GM23338 (cell line): ENCODE data around the gene TXLNB. TPM values are rescaled to one million over a fixed set of nuclear protein-coding genes. Genes with fewer than 3 reads are reported as not detected.

Experiments
- ATAC-seq: fragments of 200-7000 bp; cut with Tn5 transposase; 3 replicates; pipeline ENCODE4 v1.9.1; 2020
- DNase-seq: peaks from one replicate; pipeline ENCODE4 v3.0.0-alpha.2; 2015; ENCODE audit warnings: low spot score
- H2AFZ ChIP-seq: fragments of 200-600 bp; sonication (generic); 2 replicates; pipeline ENCODE4 v1.8.0; 2016; ENCODE audit warnings: antibody characterized with exemption, mild to moderate bottlenecking, moderate library complexity
- H3F3A ChIP-seq: fragments of 200-600 bp; sonication (generic); replicated peaks from 2 replicates; pipeline ENCODE4 v1.8.0; 2017; ENCODE audit warnings: antibody characterized with exemption, mixed run types, low read depth
- H3K27ac ChIP-seq: fragments of 200-600 bp; sonication (generic); 2 replicates; pipeline ENCODE4 v1.6.1; 2016; ENCODE audit warnings: low read depth
- H3K27me3 ChIP-seq: fragments of 200-600 bp; sonication (generic); 2 replicates; pipeline ENCODE4 v1.8.0; 2016; ENCODE audit warnings: mild to moderate bottlenecking, mixed run types, moderate library complexity; ENCODE audit not compliant: insufficient read depth
- H3K36me3 ChIP-seq: fragments of 200-600 bp; sonication (generic); 2 replicates; pipeline ENCODE4 v1.8.0; 2016; ENCODE audit warnings: mild to moderate bottlenecking; ENCODE audit not compliant: insufficient read depth
- H3K4me1 ChIP-seq: fragments of 200-600 bp; sonication (generic); 2 replicates; pipeline ENCODE4 v1.8.0; 2016; ENCODE audit warnings: mild to moderate bottlenecking, moderate library complexity; ENCODE audit not compliant: insufficient read depth
- H3K4me2 ChIP-seq: fragments of 200-600 bp; sonication (generic); 2 replicates; pipeline ENCODE4 v1.7.1; 2017; ENCODE audit warnings: mixed run types
- H3K4me3 ChIP-seq: fragments of 200-600 bp; sonication (generic); 2 replicates; pipeline ENCODE4 v1.6.1; 2016; ENCODE audit warnings: mixed run types
- H3K79me2 ChIP-seq: fragments of 200-600 bp; sonication (generic); replicated peaks from 2 replicates; pipeline ENCODE4 v1.8.0; 2017; ENCODE audit warnings: mild to moderate bottlenecking; ENCODE audit not compliant: insufficient read depth
- H3K9me2 ChIP-seq: fragments of 200-600 bp; sonication (generic); 2 replicates; pipeline ENCODE4 v1.8.0; 2017; ENCODE audit not compliant: insufficient read depth
- H4K20me1 ChIP-seq: fragments of 200-600 bp; sonication (generic); replicated peaks from 2 replicates; pipeline ENCODE4 v1.8.0; 2017; ENCODE audit warnings: mild to moderate bottlenecking; ENCODE audit not compliant: insufficient read depth
- H3K27ac Mint-ChIP-seq: 2 replicates; pipeline ENCODE4 v1.8.0; 2020; ENCODE audit warnings: inconsistent platforms, mild to moderate bottlenecking, moderate library complexity, mixed read lengths
- H3K27me3 Mint-ChIP-seq: 3 replicates; pipeline ENCODE4 v1.8.0; 2022; ENCODE audit warnings: low read depth, mild to moderate bottlenecking, moderate library complexity, mixed read lengths, inconsistent platforms; ENCODE audit not compliant: insufficient read depth, poor library complexity
- H3K36me3 Mint-ChIP-seq: 3 replicates; pipeline ENCODE4 v1.8.0; 2021; ENCODE audit warnings: low read depth, mild to moderate bottlenecking, inconsistent platforms, moderate library complexity, mixed read lengths
- H3K4me1 Mint-ChIP-seq: 3 replicates; pipeline ENCODE4 v1.8.0; 2020; ENCODE audit warnings: mild to moderate bottlenecking, inconsistent platforms, mixed read lengths
- H3K4me3 Mint-ChIP-seq: 3 replicates; pipeline ENCODE4 v1.8.0; 2021; ENCODE audit warnings: moderate library complexity, mild to moderate bottlenecking, inconsistent platforms, mixed read lengths
- H3K9me3 Mint-ChIP-seq: 3 replicates; pipeline ENCODE4 v1.8.0; 2020; ENCODE audit warnings: moderate library complexity, mild to moderate bottlenecking, inconsistent platforms, mixed read lengths
- CREB1 ChIP-seq: fragments of 250-450 bp; sonication (Bioruptor Pico); IDR thresholded peaks from 2 replicates; pipeline ENCODE4 v1.5.0; 2020; ENCODE audit warnings: low read depth, mild to moderate bottlenecking, moderate library complexity
- EZH2 ChIP-seq: fragments of 200-600 bp; sonication (generic); IDR thresholded peaks from one replicate; pipeline ENCODE4 v1.8.0; 2017; ENCODE audit warnings: antibody characterized with exemption, mild to moderate bottlenecking, low read depth; ENCODE audit not compliant: unreplicated experiment
- EZH2phosphoT487 ChIP-seq: fragments of 200-600 bp; sonication (generic); IDR thresholded peaks from one replicate; pipeline ENCODE4 v1.8.1; 2018; ENCODE audit warnings: antibody characterized with exemption; ENCODE audit not compliant: unreplicated experiment
- JUNB ChIP-seq: IDR thresholded peaks from one replicate; pipeline ENCODE4 v1.6.1; 2016; ENCODE audit warnings: antibody characterized with exemption; ENCODE audit not compliant: unreplicated experiment
- NANOG ChIP-seq: IDR thresholded peaks from 2 replicates; pipeline ENCODE4 v1.6.1; 2016; ENCODE audit warnings: antibody characterized with exemption, borderline replicate concordance
- POLR2AphosphoS5 ChIP-seq: IDR thresholded peaks from 2 replicates; pipeline ENCODE4 v1.6.1; 2016; ENCODE audit warnings: antibody characterized with exemption, low read depth
- STAT1 ChIP-seq: IDR thresholded peaks from one replicate; pipeline ENCODE4 v1.6.1; 2016; ENCODE audit warnings: antibody characterized with exemption; ENCODE audit not compliant: unreplicated experiment
- ZNF114 ChIP-seq: fragments of 250-450 bp; sonication (Bioruptor Pico); IDR thresholded peaks from 2 replicates; pipeline ENCODE4 v1.5.0; 2020; ENCODE audit warnings: mild to moderate bottlenecking, moderate library complexity
- ZNF331 ChIP-seq: fragments of 250-450 bp; sonication (Bioruptor Pico); IDR thresholded peaks from 2 replicates; pipeline ENCODE4 v1.5.0; 2020; ENCODE audit warnings: low read depth, mild to moderate bottlenecking, moderate library complexity
- polyA plus RNA-seq: library from polyadenylated mRNA; unstranded; fragments of >200 nt; fragmentation: Nextera tagmentation; extraction: Ambion mirVana; gene quantifications from 2 replicates; pipeline ENCODE4 v1.2.1, GENCODE V29; 2016
- total RNA-seq: library from RNA; depleted of rRNA; stranded (reverse); fragments of >200 nt; shearing (Covaris generic); gene quantifications from 2 replicates; pipeline ENCODE4 v1.2.3, GENCODE V29; 2014
- TF ChIP-seq, protein P1 (sequence below), 2 experiments: fragments of 200-600 bp in 1 of 2; sonication (generic) in 1 of 2; conservative IDR thresholded peaks; 2 replicates each; pipeline versions ENCODE4 v1.5.1 to v1.6.1; 2016 to 2017; ENCODE audit warnings: antibody characterized with exemption in 2 of 2, low read depth in 2 of 2, mild to moderate bottlenecking in 2 of 2, moderate library complexity in 1 of 2
- TF ChIP-seq, protein P2 (sequence below): IDR thresholded peaks from 2 replicates; pipeline ENCODE4 v1.6.1; 2016; ENCODE audit warnings: antibody characterized with exemption
- TF ChIP-seq, protein P3 (sequence below): fragments of 250-450 bp; sonication (Bioruptor Pico); IDR thresholded peaks from 2 replicates; pipeline ENCODE4 v1.5.0; 2020; ENCODE audit warnings: mild to moderate bottlenecking, moderate library complexity
- TF ChIP-seq, protein P4 (sequence below): IDR thresholded peaks from one replicate; pipeline ENCODE4 v1.6.1; 2018; ENCODE audit warnings: antibody characterized with exemption; ENCODE audit not compliant: unreplicated experiment

The TXLNB gene
- total and polyA plus RNA-seq, 2 experiments from 2014 or later, result 0.11 to 0.28 TPM

DNA sequence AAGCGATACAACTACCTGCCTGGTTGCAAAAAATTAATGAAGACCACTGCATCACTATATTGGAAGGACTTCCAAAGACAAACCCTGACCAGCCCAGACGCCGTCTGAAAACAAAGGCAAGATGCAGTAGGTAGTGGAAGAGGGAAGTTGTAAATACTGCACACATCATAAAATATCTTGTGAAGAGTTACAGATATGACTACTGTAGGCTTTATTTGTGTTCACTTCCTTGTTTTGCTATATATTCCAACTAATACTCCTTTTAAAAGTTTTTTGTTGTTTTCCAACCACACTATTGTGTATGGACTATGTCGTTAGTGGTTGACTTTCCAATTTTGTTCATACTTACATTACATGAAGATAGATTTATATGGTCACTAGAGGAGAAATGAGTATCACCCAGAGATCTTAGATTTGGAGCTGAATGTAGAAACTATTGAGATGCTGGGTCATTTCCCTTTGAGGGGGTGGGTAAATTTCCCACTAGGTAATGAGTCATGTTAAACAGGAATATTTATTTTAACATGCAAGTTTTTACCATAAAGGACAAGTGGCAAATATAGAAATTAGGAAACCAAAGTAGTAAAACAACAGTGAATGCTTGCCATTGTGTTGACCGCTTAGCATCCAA lies 16.6 kb upstream of the TXLNB start:
- H3K9me2 ChIP-seq, result no peaks in the 10 kb centered on the region; the same call in 1 of the 2 replicates
- no peaks in the 10 kb centered on the region for H3K27me3 Mint-ChIP-seq
- no peak overlapping the region for H3K27ac Mint-ChIP-seq
- DNase-seq (no peak), ATAC-seq (no peak)
- H3K4me3 Mint-ChIP-seq, result no peak overlapping the region
- H2AFZ ChIP-seq, result no peak overlapping the region
- H3K9me3 Mint-ChIP-seq, result no peaks in the 10 kb centered on the region; the same call in 2 of the 3 replicates
- no peaks in the 10 kb centered on the region for H3K27me3 ChIP-seq
- no peak overlapping the region for H3K27ac ChIP-seq
- H3K4me3 ChIP-seq, result no peak overlapping the region
- no peaks in the 10 kb centered on the region for H4K20me1 ChIP-seq
- TF ChIP-seq EZH2phosphoT487 (no peak), ZNF331 (CRISPR knock-in tag) (no peak), NANOG (no peak), CREB1 (CRISPR knock-in tag) (no peak), EZH2 (no peak), STAT1 (no peak), POLR2AphosphoS5 (no peak), JUNB (no peak), ZNF114 (CRISPR knock-in tag) (no peak)
- TF ChIP-seq, protein P1, sequence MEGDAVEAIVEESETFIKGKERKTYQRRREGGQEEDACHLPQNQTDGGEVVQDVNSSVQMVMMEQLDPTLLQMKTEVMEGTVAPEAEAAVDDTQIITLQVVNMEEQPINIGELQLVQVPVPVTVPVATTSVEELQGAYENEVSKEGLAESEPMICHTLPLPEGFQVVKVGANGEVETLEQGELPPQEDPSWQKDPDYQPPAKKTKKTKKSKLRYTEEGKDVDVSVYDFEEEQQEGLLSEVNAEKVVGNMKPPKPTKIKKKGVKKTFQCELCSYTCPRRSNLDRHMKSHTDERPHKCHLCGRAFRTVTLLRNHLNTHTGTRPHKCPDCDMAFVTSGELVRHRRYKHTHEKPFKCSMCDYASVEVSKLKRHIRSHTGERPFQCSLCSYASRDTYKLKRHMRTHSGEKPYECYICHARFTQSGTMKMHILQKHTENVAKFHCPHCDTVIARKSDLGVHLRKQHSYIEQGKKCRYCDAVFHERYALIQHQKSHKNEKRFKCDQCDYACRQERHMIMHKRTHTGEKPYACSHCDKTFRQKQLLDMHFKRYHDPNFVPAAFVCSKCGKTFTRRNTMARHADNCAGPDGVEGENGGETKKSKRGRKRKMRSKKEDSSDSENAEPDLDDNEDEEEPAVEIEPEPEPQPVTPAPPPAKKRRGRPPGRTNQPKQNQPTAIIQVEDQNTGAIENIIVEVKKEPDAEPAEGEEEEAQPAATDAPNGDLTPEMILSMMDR (conservative IDR thresholded peaks at IDR 0.05; ENCODE audit: low read depth in 2 of 2), result no peak
- TF ChIP-seq, protein P2, sequence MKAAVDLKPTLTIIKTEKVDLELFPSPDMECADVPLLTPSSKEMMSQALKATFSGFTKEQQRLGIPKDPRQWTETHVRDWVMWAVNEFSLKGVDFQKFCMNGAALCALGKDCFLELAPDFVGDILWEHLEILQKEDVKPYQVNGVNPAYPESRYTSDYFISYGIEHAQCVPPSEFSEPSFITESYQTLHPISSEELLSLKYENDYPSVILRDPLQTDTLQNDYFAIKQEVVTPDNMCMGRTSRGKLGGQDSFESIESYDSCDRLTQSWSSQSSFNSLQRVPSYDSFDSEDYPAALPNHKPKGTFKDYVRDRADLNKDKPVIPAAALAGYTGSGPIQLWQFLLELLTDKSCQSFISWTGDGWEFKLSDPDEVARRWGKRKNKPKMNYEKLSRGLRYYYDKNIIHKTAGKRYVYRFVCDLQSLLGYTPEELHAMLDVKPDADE, result no peak
- TF ChIP-seq, protein P3, sequence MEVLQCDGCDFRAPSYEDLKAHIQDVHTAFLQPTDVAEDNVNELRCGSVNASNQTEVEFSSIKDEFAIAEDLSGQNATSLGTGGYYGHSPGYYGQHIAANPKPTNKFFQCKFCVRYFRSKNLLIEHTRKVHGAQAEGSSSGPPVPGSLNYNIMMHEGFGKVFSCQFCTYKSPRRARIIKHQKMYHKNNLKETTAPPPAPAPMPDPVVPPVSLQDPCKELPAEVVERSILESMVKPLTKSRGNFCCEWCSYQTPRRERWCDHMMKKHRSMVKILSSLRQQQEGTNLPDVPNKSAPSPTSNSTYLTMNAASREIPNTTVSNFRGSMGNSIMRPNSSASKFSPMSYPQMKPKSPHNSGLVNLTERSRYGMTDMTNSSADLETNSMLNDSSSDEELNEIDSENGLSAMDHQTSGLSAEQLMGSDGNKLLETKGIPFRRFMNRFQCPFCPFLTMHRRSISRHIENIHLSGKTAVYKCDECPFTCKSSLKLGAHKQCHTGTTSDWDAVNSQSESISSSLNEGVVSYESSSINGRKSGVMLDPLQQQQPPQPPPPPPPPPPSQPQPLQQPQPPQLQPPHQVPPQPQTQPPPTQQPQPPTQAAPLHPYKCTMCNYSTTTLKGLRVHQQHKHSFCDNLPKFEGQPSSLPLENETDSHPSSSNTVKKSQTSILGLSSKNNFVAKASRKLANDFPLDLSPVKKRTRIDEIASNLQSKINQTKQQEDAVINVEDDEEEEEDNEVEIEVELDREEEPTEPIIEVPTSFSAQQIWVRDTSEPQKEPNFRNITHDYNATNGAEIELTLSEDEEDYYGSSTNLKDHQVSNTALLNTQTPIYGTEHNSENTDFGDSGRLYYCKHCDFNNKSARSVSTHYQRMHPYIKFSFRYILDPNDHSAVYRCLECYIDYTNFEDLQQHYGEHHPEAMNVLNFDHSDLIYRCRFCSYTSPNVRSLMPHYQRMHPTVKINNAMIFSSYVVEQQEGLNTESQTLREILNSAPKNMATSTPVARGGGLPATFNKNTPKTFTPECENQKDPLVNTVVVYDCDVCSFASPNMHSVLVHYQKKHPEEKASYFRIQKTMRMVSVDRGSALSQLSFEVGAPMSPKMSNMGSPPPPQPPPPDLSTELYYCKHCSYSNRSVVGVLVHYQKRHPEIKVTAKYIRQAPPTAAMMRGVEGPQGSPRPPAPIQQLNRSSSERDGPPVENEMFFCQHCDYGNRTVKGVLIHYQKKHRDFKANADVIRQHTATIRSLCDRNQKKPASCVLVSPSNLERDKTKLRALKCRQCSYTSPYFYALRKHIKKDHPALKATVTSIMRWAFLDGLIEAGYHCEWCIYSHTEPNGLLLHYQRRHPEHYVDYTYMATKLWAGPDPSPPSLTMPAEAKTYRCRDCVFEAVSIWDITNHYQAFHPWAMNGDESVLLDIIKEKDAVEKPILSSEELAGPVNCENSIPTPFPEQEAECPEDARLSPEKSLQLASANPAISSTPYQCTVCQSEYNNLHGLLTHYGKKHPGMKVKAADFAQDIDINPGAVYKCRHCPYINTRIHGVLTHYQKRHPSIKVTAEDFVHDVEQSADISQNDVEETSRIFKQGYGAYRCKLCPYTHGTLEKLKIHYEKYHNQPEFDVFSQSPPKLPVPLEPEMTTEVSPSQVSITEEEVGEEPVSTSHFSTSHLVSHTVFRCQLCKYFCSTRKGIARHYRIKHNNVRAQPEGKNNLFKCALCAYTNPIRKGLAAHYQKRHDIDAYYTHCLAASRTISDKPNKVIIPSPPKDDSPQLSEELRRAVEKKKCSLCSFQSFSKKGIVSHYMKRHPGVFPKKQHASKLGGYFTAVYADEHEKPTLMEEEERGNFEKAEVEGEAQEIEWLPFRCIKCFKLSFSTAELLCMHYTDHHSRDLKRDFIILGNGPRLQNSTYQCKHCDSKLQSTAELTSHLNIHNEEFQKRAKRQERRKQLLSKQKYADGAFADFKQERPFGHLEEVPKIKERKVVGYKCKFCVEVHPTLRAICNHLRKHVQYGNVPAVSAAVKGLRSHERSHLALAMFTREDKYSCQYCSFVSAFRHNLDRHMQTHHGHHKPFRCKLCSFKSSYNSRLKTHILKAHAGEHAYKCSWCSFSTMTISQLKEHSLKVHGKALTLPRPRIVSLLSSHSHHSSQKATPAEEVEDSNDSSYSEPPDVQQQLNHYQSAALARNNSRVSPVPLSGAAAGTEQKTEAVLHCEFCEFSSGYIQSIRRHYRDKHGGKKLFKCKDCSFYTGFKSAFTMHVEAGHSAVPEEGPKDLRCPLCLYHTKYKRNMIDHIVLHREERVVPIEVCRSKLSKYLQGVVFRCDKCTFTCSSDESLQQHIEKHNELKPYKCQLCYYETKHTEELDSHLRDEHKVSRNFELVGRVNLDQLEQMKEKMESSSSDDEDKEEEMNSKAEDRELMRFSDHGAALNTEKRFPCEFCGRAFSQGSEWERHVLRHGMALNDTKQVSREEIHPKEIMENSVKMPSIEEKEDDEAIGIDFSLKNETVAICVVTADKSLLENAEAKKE, result no peak
- TF ChIP-seq, protein P4, sequence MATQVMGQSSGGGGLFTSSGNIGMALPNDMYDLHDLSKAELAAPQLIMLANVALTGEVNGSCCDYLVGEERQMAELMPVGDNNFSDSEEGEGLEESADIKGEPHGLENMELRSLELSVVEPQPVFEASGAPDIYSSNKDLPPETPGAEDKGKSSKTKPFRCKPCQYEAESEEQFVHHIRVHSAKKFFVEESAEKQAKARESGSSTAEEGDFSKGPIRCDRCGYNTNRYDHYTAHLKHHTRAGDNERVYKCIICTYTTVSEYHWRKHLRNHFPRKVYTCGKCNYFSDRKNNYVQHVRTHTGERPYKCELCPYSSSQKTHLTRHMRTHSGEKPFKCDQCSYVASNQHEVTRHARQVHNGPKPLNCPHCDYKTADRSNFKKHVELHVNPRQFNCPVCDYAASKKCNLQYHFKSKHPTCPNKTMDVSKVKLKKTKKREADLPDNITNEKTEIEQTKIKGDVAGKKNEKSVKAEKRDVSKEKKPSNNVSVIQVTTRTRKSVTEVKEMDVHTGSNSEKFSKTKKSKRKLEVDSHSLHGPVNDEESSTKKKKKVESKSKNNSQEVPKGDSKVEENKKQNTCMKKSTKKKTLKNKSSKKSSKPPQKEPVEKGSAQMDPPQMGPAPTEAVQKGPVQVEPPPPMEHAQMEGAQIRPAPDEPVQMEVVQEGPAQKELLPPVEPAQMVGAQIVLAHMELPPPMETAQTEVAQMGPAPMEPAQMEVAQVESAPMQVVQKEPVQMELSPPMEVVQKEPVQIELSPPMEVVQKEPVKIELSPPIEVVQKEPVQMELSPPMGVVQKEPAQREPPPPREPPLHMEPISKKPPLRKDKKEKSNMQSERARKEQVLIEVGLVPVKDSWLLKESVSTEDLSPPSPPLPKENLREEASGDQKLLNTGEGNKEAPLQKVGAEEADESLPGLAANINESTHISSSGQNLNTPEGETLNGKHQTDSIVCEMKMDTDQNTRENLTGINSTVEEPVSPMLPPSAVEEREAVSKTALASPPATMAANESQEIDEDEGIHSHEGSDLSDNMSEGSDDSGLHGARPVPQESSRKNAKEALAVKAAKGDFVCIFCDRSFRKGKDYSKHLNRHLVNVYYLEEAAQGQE, result no peak
- H3K4me1 Mint-ChIP-seq, result peaks cover 29% of the 10 kb centered on the region
- no peak overlapping the region for H3K4me2 ChIP-seq
- peaks cover 19% of the 10 kb centered on the region; the same call in 1 of the 2 replicates for H3K4me1 ChIP-seq
- no peaks in the 10 kb centered on the region for H3K36me3 Mint-ChIP-seq
- H3K36me3 ChIP-seq, result no peaks in the 10 kb centered on the region
- no peaks in the 10 kb centered on the region for H3F3A ChIP-seq
- H3K79me2 ChIP-seq, result no peaks in the 10 kb centered on the region
